ENCODE data around the gene BRSK2. TPM values are rescaled to one million over a fixed set of nuclear protein-coding genes. Genes with fewer than 3 reads are reported as not detected.

The BRSK2 gene
- total RNA-seq, 4 donors from 2014 or later = 0.35 to 6.4 (median 0.40) TPM; not detected in 1

DNA sequence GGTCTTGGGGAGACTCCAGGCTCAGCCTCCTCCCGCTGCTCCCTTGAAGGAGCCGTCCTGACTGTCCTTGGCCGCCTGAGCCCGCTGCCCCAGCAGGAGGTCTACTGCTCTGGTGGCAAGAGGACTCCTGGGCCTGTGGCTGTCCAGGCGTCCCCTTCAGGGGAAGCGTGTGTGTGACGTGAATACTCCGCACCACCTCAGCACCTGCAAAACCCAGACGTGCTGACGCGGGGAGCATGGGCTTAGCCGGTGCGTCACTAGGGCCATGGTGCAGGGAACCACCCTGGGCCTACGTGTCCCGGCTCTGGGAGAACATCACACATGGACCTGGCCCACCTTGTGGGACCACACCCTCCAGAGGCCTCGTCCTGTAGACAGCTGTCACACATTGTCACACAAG lies 30.2 kb upstream of the BRSK2 start:
- TF ChIP-seq POLR2A (IDR thresholded peaks at IDR 0.05) (no peak), CTCF (IDR thresholded peaks at IDR 0.05) (no peak)
- no peaks in the 10 kb centered on the region for H3K36me3 ChIP-seq
- H3K4me3 ChIP-seq = no peak overlapping the region
- no peaks in the 10 kb centered on the region for H3K27me3 ChIP-seq
- DNase-seq = no peak
- no peaks in the 10 kb centered on the region for H3K9me3 ChIP-seq
- no peak overlapping the region for H3K27ac ChIP-seq
- no peaks in the 10 kb centered on the region for H3K4me1 ChIP-seq

- TF ChIP-seq CTCF (IDR thresholded peaks at IDR 0.05) (no peak), POLR2A (IDR thresholded peaks at IDR 0.05) (no peak)
Measured at GRCh38 chr11:1360181-1360834, 29.4 kb upstream of the BRSK2 start.

DNA sequence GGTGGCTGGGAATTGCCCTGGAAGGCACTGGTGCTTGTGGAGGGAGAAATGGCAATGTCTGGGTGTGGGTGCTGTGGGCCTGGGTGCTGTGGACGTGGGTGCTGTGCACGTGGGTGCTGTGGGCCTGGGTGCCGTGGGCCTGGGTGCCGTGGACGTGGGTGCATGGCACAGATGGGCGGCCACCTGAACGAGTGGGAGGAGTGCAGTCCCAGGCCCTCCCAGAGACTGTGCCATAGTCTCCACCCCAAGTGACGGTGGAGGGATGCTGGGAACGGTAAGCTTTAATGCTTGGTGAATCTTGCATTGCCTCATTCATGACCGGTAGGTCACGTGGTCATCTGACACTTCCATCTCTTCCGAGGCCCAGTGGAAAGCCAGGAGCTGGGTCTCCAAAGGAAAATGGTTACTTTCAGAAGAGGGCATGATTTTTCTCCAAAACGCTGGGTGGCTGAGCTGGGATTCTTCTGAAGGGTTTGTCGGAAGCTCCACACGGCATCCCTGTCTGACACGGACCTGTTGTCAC lies 28.8 kb upstream of the BRSK2 start:
- TF ChIP-seq POLR2A (IDR thresholded peaks at IDR 0.05) (no peak), CTCF (IDR thresholded peaks at IDR 0.05) (no peak)
- Histone ChIP-seq H3K9me3 (peaks cover 0 to 4% (median under 1%) of the 10 kb centered on the region in 4 donors), H3K36me3 (no peaks in the 10 kb centered on the region), H3K27ac (no peak overlapping the region), H3K4me1 (no peaks in the 10 kb centered on the region), H3K4me3 (no peak overlapping the region), H3K27me3 (no peaks in the 10 kb centered on the region)
- no peak for DNase-seq

More at GRCh38 chr11:1360181-1360834, 29.4 kb upstream of the BRSK2 start:
- no peaks in the 10 kb centered on the region for H3K4me1 ChIP-seq
- peaks cover 0 to 3% (median 0%) of the 10 kb centered on the region in 4 donors for H3K9me3 ChIP-seq
- H3K27ac ChIP-seq = no peak overlapping the region
- H3K27me3 ChIP-seq = no peaks in the 10 kb centered on the region
- no peaks in the 10 kb centered on the region for H3K36me3 ChIP-seq
- DNase-seq = no peak
- no peak overlapping the region for H3K4me3 ChIP-seq

GRCh38 chr11:1361882-1362281 lies 27.9 kb upstream of the BRSK2 start:
- no peaks in the 10 kb centered on the region for H3K4me1 ChIP-seq
- H3K4me3 ChIP-seq = no peak overlapping the region
- no peak overlapping the region for H3K27ac ChIP-seq
- peaks cover 0 to 9% (median 3%) of the 10 kb centered on the region in 4 donors for H3K9me3 ChIP-seq
- no peak for TF ChIP-seq CTCF (IDR thresholded peaks at IDR 0.05)
- TF ChIP-seq POLR2A (IDR thresholded peaks at IDR 0.05) = no peak
- DNase-seq = no peak
- no peaks in the 10 kb centered on the region for H3K36me3 ChIP-seq
- no peaks in the 10 kb centered on the region for H3K27me3 ChIP-seq

DNA sequence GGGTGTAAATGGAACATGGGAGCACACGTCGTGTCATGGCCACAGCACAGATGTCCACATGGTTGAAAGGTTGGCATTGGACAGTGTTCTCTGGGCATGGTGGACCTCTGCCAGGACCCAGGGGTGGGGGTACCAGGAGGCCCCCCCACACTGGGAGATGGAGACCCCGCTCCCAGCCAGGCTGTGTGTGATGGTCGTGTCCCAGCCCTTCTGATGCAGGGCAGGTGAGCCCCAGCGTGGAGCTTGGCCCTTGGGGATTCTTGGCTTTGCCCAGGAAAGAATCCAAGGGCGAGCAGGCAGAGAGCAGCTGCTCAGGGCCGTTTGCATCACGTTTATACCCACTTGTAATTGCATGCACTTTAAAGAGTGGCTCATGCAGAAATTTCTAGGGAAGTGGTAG lies 22.0 kb upstream of the BRSK2 start:
- no peaks in the 10 kb centered on the region for H3K4me1 ChIP-seq
- DNase-seq = no peak
- H3K9me3 ChIP-seq = peaks cover 0 to 13% (median 3%) of the 10 kb centered on the region in 4 donors
- H3K36me3 ChIP-seq = no peaks in the 10 kb centered on the region
- no peak overlapping the region for H3K4me3 ChIP-seq
- H3K27me3 ChIP-seq = no peaks in the 10 kb centered on the region
- H3K27ac ChIP-seq = no peak overlapping the region
- no peak for TF ChIP-seq POLR2A (IDR thresholded peaks at IDR 0.05)
- no peak for TF ChIP-seq CTCF (IDR thresholded peaks at IDR 0.05)

Data from Peyer's patch (tissue), 4 donors.